Neural progenitor cell (in vitro differentiated cells): Measurements from ENCODE around the gene RHOXF1. TPM values are rescaled to one million over a fixed set of nuclear protein-coding genes. Genes with fewer than 3 reads are reported as not detected.
"Not testable (repeated sequence)": the region's sequence is repeated elsewhere in the genome, so short reads cannot be mapped to it uniquely, and the experiment has no call there.

Experiments used
- DNase-seq: peaks from one replicate; pipeline ENCODE4 v3.0.0-alpha.2; 2016; ENCODE audit warnings: low spot score
- H2AFZ ChIP-seq: fragments of 200-600 bp; sonication (generic); replicated peaks from 2 replicates; pipeline ENCODE4 v1.6.1; 2016; ENCODE audit warnings: antibody characterized with exemption
- H3F3A ChIP-seq: fragments of 200-600 bp; sonication (generic); 2 replicates; pipeline ENCODE4 v1.6.1; 2016; ENCODE audit warnings: antibody characterized with exemption, low read depth
- H3K27ac ChIP-seq: fragments of 200-600 bp; sonication (generic); 2 replicates; pipeline ENCODE4 v1.5.1; 2016; ENCODE audit warnings: mild to moderate bottlenecking
- H3K27me3 ChIP-seq: fragments of 200-600 bp; sonication (generic); 2 replicates; pipeline ENCODE4 v1.6.1; 2016; ENCODE audit warnings: mild to moderate bottlenecking, moderate library complexity
- H3K36me3 ChIP-seq: fragments of 200-600 bp; sonication (generic); 2 replicates; pipeline ENCODE4 v1.5.1; 2016
- H3K4me1 ChIP-seq: fragments of 200-600 bp; sonication (generic); 2 replicates; pipeline ENCODE4 v1.6.1; 2016; ENCODE audit warnings: mixed run types
- H3K4me2 ChIP-seq: fragments of 200-600 bp; sonication (generic); 2 replicates; pipeline ENCODE4 v1.6.1; 2016
- H3K4me3 ChIP-seq: fragments of 200-600 bp; sonication (generic); 2 replicates; pipeline ENCODE4 v1.5.1; 2016
- H3K79me2 ChIP-seq: fragments of 200-600 bp; sonication (generic); 2 replicates; pipeline ENCODE4 v1.6.1; 2016; ENCODE audit warnings: low read depth
- H3K9ac ChIP-seq: fragments of 200-600 bp; sonication (generic); 2 replicates; pipeline ENCODE4 v1.6.1; 2016
- H3K9me3 ChIP-seq: fragments of 200-600 bp; sonication (generic); 2 replicates; pipeline ENCODE4 v1.5.1; 2016; ENCODE audit warnings: low read depth
- H4K20me1 ChIP-seq: fragments of 200-600 bp; sonication (generic); 2 replicates; pipeline ENCODE4 v1.6.1; 2016; ENCODE audit warnings: low read depth
- H3K27ac Mint-ChIP-seq: 3 replicates; pipeline ENCODE4 v1.8.0; 2021; ENCODE audit warnings: mixed read lengths
- H3K27me3 Mint-ChIP-seq: 2 replicates; pipeline ENCODE4 v1.8.0; 2022; ENCODE audit warnings: low read depth, mild to moderate bottlenecking, inconsistent platforms, moderate library complexity, mixed read lengths; ENCODE audit not compliant: insufficient read depth
- H3K36me3 Mint-ChIP-seq: 3 replicates; pipeline ENCODE4 v1.8.0; 2021; ENCODE audit warnings: mixed read lengths
- H3K4me1 Mint-ChIP-seq: 3 replicates; pipeline ENCODE4 v1.8.0; 2021; ENCODE audit warnings: mixed read lengths
- H3K4me3 Mint-ChIP-seq: 3 replicates; pipeline ENCODE4 v1.8.0; 2021; ENCODE audit warnings: mild to moderate bottlenecking, moderate library complexity, mixed read lengths
- H3K9me3 Mint-ChIP-seq: 3 replicates; pipeline ENCODE4 v1.8.0; 2020; ENCODE audit warnings: mixed read lengths
- EZH2 ChIP-seq: fragments of 200-600 bp; sonication (generic); IDR thresholded peaks from 2 replicates; pipeline ENCODE4 v1.6.1; 2017; ENCODE audit warnings: antibody characterized with exemption, mild to moderate bottlenecking, moderate library complexity
- EZH2phosphoT487 ChIP-seq: fragments of 200-600 bp; sonication (generic); IDR thresholded peaks from 2 replicates; pipeline ENCODE4 v1.6.1; 2017; ENCODE audit warnings: antibody characterized with exemption
- total RNA-seq: library from RNA; depleted of rRNA; stranded (reverse); fragments of >200 nt; gene quantifications from 2 replicates; pipeline ENCODE4 v1.2.3, GENCODE V29; 2015; ENCODE audit warnings: low replicate concordance
- TF ChIP-seq, protein P1 (sequence below): fragments of 200-600 bp; sonication (generic); IDR thresholded peaks from 2 replicates; pipeline ENCODE4 v1.5.1; 2017; ENCODE audit warnings: antibody characterized with exemption, mild to moderate bottlenecking

Gene RHOXF1
- total RNA-seq, 1 donor from 2014 or later: not detected

DNA sequence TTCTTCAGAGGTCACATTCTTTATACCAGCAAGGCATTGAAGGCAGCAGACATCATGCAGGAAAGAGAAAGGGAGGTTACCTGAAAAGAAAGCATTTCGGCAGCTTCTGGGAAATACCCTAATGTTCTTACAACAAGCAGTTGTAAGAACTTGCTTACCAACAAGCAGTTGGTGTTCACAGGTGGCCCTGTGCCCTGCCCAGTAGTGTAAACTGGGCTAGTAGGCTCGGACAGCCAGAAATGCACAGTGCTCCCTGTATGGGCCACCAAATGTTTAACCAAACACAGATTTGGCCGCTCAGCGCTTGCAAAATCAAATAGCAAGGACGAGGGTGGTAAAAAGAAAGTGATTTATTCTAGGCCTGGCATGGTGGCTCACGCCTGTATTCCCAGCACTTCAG is 20.4 kb upstream of the RHOXF1 start:
- no peaks in the 10 kb centered on the region for H3F3A ChIP-seq
- no peak overlapping the region for H3K9ac ChIP-seq
- Mint-ChIP-seq H3K27me3 (no peaks in the 10 kb centered on the region), H3K4me1 (no peaks in the 10 kb centered on the region), H3K27ac (no peak overlapping the region), H3K9me3 (no peaks in the 10 kb centered on the region), H3K4me3 (no peak overlapping the region), H3K36me3 (no peaks in the 10 kb centered on the region)
- no peaks in the 10 kb centered on the region for H3K36me3 ChIP-seq
- H3K79me2 ChIP-seq: no peaks in the 10 kb centered on the region
- no peak overlapping the region for H3K4me2 ChIP-seq
- H2AFZ ChIP-seq: no peak overlapping the region
- H4K20me1 ChIP-seq: no peaks in the 10 kb centered on the region
- no peaks in the 10 kb centered on the region for H3K9me3 ChIP-seq
- H3K4me1 ChIP-seq: peaks cover 6% of the 10 kb centered on the region
- no peak for DNase-seq
- no peak overlapping the region for H3K27ac ChIP-seq
- no peak overlapping the region for H3K4me3 ChIP-seq
- H3K27me3 ChIP-seq: no peaks in the 10 kb centered on the region
- TF ChIP-seq EZH2phosphoT487 (no peak), EZH2 (no peak)
- TF ChIP-seq, protein P1, sequence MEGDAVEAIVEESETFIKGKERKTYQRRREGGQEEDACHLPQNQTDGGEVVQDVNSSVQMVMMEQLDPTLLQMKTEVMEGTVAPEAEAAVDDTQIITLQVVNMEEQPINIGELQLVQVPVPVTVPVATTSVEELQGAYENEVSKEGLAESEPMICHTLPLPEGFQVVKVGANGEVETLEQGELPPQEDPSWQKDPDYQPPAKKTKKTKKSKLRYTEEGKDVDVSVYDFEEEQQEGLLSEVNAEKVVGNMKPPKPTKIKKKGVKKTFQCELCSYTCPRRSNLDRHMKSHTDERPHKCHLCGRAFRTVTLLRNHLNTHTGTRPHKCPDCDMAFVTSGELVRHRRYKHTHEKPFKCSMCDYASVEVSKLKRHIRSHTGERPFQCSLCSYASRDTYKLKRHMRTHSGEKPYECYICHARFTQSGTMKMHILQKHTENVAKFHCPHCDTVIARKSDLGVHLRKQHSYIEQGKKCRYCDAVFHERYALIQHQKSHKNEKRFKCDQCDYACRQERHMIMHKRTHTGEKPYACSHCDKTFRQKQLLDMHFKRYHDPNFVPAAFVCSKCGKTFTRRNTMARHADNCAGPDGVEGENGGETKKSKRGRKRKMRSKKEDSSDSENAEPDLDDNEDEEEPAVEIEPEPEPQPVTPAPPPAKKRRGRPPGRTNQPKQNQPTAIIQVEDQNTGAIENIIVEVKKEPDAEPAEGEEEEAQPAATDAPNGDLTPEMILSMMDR: no peak

DNA sequence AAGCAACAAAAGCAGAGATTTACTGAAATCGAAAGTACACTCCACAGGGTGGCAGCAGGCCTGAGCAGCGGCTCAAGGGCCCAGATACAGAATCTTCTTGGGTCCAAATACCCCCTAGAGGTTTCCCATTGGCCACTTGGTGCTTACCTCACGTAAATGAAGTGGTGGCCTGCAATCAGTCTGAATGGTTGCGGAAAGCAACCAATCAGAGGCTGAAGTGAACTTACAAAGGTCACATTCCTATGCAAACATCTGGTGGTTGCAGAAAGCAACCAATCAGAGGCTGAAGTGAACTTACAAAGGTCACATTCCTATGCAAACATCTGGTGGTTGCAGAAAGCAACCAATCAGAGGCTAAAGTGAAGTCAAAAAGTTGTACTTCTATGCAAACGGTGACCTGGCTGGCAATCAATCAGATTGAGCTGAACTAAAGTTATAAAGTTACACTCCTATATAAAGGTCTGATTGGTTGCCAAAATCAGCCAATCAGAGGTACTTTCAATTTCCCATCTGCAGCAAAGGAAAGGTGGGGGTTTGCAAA is 12.7 kb upstream of the RHOXF1 start:
- DNase-seq, H3K4me2 ChIP-seq, H3K27me3 Mint-ChIP-seq, H2AFZ ChIP-seq, H3K27ac ChIP-seq, H3K79me2 ChIP-seq, H3K27ac Mint-ChIP-seq, H3K36me3 ChIP-seq, H3K4me1 Mint-ChIP-seq, H3K9me3 ChIP-seq, H3K4me1 ChIP-seq, H4K20me1 ChIP-seq, H3K4me3 ChIP-seq, H3K36me3 Mint-ChIP-seq, H3K9ac ChIP-seq, H3K27me3 ChIP-seq, H3F3A ChIP-seq, H3K9me3 Mint-ChIP-seq, H3K4me3 Mint-ChIP-seq: not testable (repeated sequence)

DNA sequence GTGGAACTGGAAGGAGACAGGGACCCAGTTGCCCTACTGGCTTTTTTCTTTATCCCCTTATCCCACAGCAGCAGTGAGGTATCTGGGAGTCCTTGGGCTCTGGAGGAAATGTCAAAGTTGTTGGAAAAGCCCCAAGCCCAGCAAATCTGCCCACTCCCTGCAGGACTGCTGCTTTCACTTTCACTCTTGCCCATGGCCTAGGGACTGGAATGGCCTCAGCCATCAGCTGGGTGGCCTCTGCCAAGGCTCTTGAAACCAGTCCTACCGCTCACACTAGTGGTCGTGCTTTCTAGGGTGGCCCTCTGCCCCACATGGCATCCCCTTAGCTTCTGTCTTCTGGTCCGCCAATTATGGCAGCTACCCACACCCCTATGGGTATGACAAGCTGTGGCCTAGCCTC is 9.7 kb upstream of the RHOXF1 start:
- DNase-seq: no peak
- peaks cover 2% of the 10 kb centered on the region for H3K4me1 Mint-ChIP-seq
- H2AFZ ChIP-seq: no peak overlapping the region
- H3F3A ChIP-seq: no peaks in the 10 kb centered on the region
- no peaks in the 10 kb centered on the region for H3K27me3 ChIP-seq
- H3K27ac Mint-ChIP-seq: no peak overlapping the region
- no peak overlapping the region for H3K4me2 ChIP-seq
- no peaks in the 10 kb centered on the region for H3K9me3 ChIP-seq
- no peaks in the 10 kb centered on the region for H3K79me2 ChIP-seq
- no peaks in the 10 kb centered on the region for H3K36me3 ChIP-seq
- H3K27ac ChIP-seq: no peak overlapping the region
- no peak overlapping the region for H3K4me3 Mint-ChIP-seq
- H3K9ac ChIP-seq: no peak overlapping the region
- H3K27me3 Mint-ChIP-seq: no peaks in the 10 kb centered on the region
- no peak overlapping the region for H3K4me3 ChIP-seq
- no peak for TF ChIP-seq EZH2phosphoT487
- TF ChIP-seq EZH2: no peak
- TF ChIP-seq, protein P1: no peak
- no peaks in the 10 kb centered on the region for H3K4me1 ChIP-seq
- no peaks in the 10 kb centered on the region for H3K9me3 Mint-ChIP-seq
- no peaks in the 10 kb centered on the region for H4K20me1 ChIP-seq
- H3K36me3 Mint-ChIP-seq: no peaks in the 10 kb centered on the region

DNA sequence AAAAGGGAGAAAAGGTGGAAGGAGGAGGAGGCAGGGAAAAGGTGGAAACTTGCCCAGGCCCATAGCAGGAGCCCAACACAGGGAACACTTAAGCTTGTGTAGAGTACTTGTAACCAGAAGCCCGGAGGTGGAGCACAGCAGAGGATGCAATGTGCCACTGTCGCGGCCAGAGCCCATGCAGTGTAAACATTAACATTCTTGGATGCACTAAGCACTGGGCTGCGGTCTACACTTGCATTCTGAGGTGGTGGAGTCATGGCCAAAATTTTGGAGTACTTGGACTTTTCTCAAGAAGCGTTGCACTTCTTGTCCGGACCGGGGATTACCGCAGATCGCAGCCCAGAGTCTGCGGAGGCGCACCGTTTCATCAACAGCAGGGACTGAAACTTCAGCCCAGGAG is 4.5 kb upstream of the RHOXF1 start:
- Histone ChIP-seq H3K36me3 (no peaks in the 10 kb centered on the region), H3K4me2 (no peak overlapping the region), H3F3A (no peaks in the 10 kb centered on the region), H3K27ac (no peak overlapping the region), H3K9ac (no peak overlapping the region), H3K79me2 (no peaks in the 10 kb centered on the region), H4K20me1 (no peaks in the 10 kb centered on the region), H2AFZ (no peak overlapping the region), H3K4me3 (no peak overlapping the region), H3K27me3 (no peaks in the 10 kb centered on the region), H3K4me1 (no peaks in the 10 kb centered on the region), H3K9me3 (no peaks in the 10 kb centered on the region)
- H3K27ac Mint-ChIP-seq: no peak overlapping the region
- H3K9me3 Mint-ChIP-seq: no peaks in the 10 kb centered on the region
- DNase-seq: no peak
- TF ChIP-seq EZH2phosphoT487: no peak
- TF ChIP-seq, protein P1: no peak
- TF ChIP-seq EZH2: no peak
- H3K4me1 Mint-ChIP-seq: peaks cover 2% of the 10 kb centered on the region
- no peak overlapping the region for H3K4me3 Mint-ChIP-seq
- H3K27me3 Mint-ChIP-seq: no peaks in the 10 kb centered on the region
- no peaks in the 10 kb centered on the region for H3K36me3 Mint-ChIP-seq
